CD4-positive, alpha-beta T cell treated with Interferon gamma for 1 hour (primary cell): ENCODE results near the gene DMGDH.
"Not testable (repeated sequence)": the region's sequence is repeated elsewhere in the genome, so short reads cannot be mapped to it uniquely, and the experiment has no call there.

Experiments
- DNase-seq: peaks from one replicate; pipeline ENCODE4 v3.0.0-alpha.2; 2020

The DMGDH gene

DNA sequence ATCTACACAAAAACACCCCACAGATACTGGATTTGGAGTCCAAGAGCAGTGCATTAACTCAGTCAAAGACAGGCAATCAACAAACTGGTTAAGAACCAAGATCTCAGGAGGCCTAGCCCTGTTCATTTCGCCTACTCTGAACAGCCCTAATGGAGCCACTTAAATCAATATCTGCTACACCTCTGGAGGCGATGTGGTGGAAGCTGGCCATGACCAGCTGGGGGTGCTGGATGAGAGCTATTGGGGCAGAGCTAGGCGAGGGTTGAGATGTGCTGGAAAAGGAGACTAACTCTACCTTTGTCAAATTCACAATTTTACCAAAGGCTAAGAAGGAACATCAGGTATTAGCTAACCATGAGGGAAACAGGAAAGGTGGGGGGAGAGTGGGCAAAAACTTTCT is 61.1 kb downstream of the DMGDH start:
- DNase-seq = no peak

DNA sequence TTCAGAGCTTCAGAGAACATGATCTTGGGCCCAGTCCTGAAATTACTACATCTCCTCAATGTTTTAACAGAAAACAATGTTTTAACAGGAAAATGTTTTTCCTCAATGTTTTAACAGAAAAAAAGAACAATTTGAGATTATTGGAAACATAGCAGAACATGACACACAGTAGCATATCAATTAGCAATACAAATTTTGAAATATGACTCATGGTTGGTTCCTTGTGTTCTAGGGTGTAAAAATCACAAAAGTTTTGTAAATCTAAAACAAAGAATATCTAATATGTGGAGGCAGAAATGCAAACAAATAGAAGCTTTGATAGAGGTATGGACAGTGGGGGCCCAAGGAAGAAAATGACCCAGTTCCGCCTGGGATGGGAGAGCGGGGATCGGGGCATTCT is 61.6 kb downstream of the DMGDH start:
- no peak for DNase-seq

DNA sequence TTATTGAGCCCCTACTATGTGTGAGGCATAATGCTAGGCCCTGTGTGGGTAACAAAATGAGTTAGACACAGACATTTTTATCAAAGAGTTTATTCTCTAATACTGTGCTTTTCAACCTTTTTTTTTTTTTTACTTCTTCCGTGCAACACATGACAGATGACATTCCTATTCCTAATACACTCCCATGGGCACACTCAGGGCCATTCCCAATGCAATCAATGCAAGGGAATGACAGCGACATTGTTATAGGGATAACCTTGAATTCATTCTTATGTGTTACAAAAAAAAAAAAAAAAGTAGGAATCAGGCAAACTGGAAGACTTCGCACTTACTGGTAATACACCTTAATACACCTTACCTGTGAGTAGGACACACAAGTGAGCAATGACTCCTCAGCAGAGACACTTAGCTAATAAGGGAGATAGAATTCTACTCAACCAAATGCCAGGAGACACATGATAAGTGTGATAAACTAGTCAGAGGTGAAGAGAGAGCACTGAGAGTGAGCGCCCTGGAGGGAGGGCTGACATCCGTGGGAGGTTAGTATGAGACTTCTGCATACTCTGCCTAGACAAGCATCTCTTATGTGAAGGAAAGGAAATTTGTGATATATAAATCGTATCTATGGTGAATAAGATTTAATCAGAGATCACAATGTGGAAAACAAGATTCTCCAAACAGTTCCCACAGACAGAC is 63.4 kb downstream of the DMGDH start:
- DNase-seq = no peak

DNA sequence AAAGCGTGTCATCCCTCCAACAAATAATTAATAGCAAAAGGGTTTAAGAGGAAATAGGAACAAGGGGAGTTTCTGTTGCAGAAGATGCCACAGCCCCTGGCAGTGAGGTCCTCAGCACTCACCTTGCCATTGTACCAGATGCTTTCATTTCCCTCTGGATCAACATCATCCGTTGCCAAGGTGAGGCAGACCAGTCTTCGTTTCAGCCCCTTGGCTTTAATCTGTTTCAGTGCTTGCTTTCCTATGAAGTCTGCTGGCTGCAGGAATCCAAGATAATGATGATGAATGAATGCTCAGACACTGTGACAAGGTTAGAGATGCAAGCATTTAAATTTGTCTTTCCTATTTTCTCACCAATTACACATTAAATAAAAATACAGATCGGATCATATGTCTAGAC is 64.3 kb downstream of the DMGDH start:
- DNase-seq = no peak

DNA sequence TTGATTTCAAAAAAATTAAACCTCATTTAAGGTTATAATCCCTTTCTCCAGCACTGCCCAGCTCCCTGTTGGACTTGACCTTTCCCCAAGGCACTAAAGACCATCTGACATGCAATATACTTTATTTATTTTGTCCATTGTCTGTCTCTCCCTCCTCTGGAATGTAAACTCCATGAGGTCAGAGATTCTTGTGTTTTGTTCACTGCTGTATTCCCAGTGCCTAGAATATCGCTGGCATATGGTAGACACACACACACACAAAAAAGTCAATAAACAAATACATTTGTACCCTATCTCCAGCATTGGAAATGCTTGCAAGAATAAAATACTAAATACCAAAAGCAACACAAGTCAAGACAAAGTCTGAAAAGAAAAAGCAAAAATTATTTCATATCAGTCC is 67.1 kb downstream of the DMGDH start:
- no peak for DNase-seq

DNA sequence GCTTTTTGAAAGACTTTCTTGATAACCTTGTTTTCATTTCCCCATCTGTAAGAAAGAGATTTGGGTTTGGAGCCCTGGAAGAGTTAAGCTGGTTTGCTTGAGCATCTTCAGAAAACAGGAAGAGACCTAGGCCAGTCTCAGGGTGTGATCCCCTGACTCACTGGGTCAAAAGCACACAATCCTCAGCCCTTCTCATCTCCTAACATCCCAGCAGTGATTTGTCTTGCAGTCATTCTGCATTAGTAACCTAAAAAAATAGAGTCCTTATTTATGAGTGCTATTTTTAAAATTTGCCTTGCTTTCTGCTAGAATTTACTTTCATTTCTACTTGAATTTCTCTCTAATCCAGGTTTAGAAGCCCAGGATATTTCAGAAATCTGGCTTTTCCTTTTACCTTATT is 68.0 kb downstream of the DMGDH start:
- no peak for DNase-seq

DNA sequence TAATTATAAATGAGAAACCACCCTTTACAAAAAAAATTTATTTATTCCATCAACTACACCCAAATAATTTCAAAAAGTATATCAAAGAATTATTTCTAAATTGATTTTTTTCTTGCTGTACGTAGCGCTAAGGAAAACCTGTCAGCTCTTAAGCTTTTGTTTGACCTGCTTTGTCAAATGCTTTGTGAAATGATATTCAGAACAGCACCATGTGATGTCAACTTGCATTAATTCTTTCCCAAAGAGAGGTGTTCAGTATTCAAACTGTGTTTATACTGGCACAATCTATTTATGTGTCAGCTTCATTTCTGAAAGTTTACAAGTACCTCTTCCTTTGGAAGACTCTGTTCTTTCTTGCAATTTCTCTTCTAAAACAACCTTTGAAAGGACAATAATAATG is 72.4 kb downstream of the DMGDH start:
- DNase-seq = no peak

DNA sequence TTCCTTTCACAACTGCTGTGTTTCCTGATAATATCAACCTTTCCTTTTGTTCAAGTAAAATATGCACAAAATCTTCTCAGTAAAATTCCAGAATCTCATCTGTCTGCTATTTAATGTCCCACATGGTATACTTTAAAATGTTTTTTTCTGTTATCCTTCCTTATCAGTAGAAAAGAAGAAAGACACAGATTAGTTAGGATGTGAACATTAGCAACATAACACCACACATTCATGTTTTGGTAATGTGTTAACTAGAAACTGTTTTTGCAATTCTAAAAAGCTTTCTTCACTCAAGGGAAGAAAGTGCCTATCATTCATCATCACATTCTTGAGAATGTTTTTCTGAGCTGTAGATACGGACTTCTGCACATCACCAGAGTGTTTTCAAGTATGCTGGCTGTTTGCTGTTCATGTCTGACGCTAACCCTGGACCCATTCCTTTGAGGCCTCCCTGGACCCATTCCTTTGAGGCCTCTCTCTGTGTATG is 73.9 kb downstream of the DMGDH start:
- DNase-seq = no peak

DNA sequence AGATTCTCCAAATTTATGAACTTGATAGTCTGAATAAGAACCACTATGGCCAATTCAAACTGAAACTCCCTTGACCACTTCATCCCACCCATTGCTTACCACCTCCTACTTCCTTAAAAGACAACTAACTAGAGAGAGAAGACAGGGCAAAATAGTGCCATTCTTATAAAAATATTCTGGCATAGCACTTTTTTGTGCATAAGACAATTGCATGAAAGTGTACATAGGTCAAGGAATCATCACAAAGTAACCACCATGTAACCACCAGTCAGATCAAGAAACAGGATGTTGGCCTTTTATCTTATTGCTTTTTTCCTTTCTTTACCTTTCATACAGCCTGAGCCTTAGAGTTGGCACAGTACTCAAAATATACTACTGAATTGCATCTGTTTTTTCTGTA is 76.3 kb downstream of the DMGDH start:
- DNase-seq = no peak

DNA sequence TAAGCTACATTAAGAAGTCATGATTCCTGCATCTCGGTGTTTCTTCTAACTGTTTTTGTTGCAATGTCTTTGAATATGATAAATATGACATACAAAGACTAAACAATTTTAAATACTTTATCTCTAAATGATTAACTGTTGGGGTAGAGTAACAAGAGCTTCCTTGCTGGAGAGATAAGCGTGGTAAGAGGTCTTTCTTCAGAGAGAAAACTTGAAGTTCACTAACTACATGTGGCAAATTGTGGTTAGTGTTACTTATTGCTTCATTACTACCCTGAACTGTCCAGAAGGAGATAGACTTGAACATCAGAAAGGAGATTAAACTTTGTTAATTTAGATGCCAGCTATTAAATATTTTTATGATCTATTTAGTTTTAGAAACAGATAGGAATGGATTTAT is 77.3 kb downstream of the DMGDH start:
- no peak for DNase-seq

DNA sequence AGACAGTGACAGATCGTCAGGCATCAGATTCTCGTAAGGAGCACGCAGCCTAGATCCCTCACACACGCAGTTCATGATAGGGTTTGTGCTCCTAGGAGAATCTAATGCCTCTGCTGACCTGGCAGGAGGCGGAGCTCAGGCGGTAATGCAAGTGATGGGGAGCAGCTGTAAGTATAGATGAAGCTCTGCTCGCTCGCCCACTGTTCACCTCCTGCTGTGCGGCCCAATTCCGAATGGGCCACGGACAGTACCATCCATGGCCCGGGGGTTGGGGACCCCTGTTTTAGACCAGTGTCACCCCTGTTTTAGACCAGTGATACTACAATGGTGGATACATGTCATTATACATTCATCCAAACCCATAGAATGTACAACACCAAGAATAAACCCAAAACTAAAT is 80.4 kb downstream of the DMGDH start:
- no peak for DNase-seq

DNA sequence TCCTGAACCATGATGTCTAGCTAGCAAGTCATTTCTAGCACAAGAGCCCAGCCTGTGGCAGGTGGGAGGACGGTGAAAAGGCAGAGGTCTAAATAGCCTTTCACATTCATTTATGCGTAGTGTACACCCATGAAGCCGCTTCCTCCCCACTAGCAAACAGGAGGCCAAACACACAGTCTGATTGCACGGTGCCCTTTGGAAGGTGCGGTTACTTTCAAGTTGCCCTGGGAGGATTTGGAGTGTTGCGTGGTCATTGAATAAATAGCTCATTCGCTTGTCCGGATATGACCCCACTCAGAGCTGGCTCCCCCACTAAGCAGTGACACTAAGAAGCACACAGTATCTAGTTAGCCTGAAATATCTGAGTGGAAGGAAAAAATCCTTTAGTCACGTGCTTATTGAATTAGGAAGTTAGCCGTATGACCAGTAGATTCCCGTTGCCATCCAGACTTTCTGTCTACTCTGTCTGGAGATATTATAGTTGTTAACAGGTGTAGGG is 83.7 kb downstream of the DMGDH start:
- peak; percentile 11 for DNase-seq

DNA sequence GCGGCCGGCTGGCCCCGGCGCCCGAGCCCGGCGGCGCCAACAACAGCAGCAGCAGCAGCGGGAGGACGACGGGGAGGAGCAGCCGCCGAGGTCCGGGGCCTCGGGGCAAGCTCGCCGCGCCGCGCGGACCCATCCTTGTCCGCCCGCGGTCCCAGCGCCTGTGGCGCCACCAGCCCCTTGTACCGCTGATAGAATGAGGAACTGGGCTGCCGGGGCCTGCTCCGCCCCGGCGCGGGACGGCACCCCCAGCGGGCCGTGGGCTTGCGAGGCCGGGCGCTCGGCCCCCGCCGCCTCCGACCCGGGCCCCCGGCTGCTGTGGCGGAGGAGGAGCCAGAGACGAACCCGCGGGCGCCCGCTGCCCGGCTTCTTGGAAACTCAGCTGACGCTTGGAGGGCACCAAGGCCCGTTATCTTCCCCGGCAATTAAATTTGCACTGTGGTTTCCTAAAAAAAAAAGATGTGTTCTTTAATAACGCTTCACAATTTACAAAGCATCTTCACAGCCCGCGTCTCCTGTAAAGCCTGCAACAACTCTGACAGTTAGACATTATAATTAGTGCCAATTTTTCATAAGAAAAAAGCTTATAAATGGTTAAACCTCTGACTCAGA is 84.3 kb downstream of the DMGDH start, which contains the start of gene ARSB:
TSS of gene ARSB (minus strand) at position 195 of the 609 bp plus-strand sequence. CDS start at position 133, 62 bp downstream.
- DNase-seq = peak; percentile 65

DNA sequence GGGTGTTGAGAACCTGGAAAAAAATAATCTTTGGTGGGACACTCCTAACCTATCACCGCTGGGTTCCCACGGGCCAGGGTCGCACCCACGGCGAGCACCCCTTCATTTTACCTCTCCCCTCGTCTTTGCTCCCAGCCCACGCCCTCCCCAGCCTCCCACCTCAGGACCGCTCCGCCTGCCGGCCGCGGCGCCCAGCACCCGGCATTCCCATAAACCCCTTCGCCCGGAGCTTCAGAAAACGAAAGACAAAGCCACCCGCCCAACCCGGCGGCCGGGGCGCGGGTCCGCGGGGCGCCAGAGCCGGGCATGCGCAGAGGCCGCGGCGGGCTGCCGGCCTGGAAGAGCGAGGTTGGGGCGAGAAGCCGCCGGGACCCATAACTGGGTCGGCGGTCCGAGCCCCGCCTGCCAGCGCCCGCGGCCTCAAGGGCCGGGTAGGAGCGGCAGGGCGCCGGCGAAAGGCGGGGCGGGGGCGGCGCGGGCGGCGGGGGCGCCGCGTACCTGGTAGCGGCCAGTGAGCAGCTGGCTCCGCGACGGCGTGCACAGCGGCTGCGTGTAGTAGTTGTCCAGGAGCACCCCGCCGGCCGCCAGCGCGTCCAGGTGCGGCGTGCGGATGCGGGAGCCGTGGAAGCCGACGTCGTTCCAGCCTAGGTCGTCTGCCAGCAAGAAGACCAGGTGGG is 84.9 kb downstream of the DMGDH start:
- peak; percentile 79 for DNase-seq

DNA sequence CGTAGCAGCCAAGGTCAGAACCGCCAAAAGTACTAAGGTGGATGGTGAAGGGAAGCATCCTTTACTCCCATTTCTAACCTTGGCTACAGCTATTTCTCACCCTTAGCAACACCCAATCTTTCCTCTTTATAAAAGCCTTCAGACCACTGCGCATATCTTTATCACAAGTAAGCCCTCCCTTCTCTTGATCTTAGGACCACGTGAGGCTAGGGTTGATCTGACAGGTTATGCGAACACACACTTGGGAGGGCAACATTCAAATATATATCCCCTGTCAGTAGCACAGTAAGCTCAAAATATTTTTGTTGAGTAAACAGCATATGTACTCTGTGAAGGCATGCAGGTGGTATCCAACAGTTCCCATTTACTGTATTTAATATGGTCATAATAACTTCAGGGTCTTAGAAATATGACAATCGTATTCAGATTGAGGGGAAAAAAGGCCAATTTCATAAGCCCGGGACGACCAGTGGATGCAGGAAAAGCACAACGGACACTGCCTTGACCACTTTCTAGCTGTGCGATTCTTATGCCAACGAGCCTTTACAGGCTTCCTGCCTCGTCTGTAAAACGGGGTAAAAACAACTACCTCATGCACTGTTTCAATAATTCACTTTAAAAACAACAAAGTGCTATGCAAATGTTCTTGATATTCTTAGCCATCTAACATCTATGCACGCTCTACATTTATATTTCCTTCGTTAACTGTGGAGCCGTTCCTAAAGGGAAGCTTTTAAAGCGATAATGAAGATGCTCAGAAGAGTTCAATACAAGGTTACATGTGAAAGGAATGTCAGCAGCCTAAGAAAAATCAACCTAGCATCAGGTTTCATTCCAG is 85.7 kb downstream of the DMGDH start:
- no peak for DNase-seq

DNA sequence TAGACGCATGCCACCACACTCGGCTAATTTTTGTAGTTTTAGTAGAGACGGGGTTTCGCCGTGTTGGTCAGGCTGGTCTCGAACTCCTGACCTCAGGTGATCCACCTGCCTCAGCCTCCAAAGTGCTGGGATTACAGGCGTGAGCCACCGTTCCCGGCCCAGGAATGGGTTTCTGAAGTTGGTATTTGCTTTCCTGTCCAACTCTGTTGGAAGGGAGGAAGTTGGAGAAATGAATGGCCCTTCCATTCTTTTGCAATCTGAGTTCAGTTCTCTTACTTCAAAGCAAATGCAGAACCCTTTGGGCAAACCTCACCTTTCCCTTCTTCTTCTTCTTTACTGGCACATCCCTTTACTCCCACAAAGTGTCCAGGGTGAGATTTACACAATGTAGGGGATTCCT is 86.3 kb downstream of the DMGDH start:
- DNase-seq = not testable (repeated sequence)

DNA sequence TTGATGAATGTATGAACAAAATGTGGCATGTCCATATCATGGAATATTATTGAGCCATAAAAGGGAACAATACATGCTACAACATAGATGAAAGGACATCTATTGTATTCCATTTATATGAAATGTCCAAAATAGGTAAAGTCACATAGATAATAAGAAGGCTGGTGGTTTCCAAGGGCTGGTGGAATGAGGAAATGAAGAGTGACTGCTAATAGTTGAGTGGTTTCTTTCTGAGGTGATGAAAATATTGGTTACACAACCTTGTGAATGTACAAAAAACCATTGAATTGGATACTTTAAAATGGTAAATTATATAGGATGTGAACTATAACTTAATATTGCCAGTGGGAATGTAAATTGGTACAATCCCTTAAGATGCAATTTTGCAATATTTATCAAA is 89.6 kb downstream of the DMGDH start:
- DNase-seq = no peak

DNA sequence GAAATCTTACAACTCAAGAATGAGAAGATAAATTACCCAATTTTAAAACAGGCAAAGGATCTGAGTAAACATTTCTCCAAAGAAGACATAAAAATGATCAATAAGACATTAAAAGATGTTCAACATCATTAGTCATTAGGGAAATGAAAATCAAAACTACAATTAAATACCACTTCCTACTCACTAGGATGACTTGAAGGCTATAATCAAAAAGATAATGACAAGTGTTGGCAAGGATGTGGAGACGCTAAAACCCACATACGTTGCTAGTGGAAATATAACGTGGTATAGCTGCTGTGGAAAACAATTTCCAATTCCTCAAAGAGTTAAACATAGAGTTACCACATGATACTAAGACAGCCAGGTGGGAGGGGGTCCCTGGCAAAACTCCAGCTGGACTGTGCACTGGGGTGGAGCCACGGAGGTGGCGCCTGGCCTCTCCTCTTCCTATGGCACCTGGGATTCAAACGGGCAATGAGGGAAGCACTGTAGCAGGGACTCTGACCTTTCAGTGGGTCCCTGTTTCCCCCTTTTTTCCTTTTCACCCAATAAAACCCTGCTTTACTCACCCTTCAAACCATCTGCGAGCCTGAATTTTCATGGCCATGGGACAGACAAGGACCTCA is 90.2 kb downstream of the DMGDH start:
- DNase-seq = no peak

DNA sequence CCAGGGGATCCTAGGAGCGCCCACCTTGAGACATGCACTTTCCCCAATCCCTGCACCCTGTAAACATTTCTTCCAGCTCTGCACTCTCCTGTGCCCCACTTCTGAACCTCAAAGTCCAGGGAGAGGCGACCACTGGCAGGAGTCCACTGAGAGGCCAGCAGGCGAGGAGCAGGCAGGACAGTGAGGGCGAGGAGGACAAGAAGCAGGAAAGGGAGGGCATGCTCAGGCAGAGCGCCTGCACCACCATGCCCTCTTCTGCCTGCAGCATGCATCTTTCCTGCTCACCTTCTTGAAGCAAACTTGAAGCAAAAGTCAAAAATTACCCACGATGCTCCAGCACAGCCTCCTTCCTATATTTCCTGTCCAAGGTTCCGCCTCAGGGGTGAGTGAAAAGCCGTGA is 94.4 kb downstream of the DMGDH start:
- no peak for DNase-seq

DNA sequence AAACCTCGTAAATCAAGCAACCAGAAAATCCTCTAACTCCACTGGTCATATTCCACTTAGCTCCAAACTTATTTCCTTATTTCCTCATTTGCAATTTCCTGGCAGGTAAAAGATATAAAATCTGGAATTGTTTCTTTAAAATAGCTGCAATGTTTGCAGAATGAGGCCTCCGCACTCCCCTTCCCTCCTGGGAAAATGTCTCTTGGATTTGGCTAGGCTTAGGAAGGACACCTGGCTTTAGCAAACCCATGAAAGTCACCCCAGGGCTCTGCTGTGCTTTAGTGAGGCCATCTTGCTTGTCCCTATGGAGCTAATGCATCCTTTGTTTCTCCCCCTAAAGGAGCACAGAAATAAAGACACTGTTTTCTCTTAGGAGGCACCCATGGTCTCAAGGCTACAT is 94.9 kb downstream of the DMGDH start:
- DNase-seq = no peak

DNA sequence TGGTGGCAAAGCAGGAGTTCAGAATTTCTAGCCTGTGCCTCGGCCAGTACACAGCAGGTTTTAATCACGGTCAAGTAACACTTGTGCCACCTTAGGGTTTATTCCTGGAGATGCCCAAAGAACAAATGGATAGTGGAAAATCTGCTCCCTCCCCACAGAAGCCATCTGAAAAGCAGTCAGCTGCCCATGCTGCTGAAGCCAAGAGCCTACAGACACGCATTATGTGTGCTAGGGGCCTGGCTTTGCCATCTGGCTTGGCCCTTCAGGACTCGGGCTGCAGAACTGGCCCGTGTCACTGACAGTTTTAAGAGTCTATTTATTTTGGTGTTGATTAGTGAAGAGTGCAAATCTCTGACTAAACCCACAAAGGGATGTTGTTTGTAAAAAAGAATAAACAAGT is 95.5 kb downstream of the DMGDH start:
- no peak for DNase-seq

DNA sequence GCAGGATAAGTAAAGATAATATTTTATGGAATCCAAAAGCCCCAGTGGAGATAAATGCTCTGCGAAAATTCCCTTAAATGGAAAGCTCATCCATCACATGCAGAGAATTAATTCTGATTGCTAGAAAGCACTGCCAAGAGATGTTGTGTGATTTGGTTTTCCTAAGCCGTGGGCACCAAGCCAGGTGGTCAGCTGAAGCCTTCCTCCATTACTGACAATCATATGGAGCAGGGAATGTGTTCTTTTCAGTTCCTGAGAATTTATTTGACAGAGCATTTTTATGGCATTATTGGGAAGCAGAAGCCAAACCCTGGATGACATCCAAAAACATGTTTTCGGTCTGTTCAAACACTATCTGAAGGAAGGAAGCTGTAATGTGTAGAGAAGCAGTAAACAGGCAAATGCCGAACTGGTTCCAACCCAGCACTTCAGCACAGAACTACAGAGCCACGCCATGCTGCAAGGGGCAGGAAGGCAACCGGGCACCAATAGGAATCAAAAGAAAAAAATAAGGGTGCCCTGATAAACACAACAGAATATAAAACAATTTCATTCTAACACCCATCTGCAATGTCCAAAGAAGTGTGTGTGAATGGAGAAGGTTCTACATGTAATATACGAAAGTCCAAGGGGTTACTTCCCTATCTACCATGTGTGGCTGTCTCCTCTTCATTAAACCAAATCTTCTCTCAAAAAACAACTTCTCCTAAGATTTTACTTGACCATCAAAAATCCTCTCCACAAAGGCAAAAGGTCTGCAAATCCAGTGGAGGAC is 96.6 kb downstream of the DMGDH start:
- DNase-seq = no peak
